Spleen (tissue), 11 donors: ENCODE data around the gene DPM2. TPM values are rescaled to one million over a fixed set of nuclear protein-coding genes. Genes with fewer than 3 reads are reported as not detected.
A peak's percentile ranks its signal among the peaks of the same experiment; 100 is the strongest.

Experiments used
- DNase-seq: peaks from one replicate; pipeline ENCODE4 v3.0.0-alpha.2; 2020
- H3K27ac ChIP-seq, 8 donors: fragments of 200-600 bp; sonication (generic) in 7 of 8; 1 replicate in 4 of 8; 2 replicates in 4 of 8; pipeline versions ENCODE4 v1.5.0 to v1.8.0; 2016 to 2021; ENCODE audit warnings: inconsistent platforms in 4 of 8, mild to moderate bottlenecking in 4 of 8, moderate library complexity in 1 of 8
- H3K27me3 ChIP-seq, 7 donors: fragments of 200-600 bp; sonication (generic) in 6 of 7; replicated peaks in 1 of 7; 1 replicate in 4 of 7; 2 replicates in 3 of 7; pipeline versions ENCODE4 v1.5.0 to v1.8.0; 2016 to 2021; ENCODE audit warnings: inconsistent platforms in 3 of 7, mild to moderate bottlenecking in 1 of 7
- H3K36me3 ChIP-seq, 6 donors: fragments of 200-600 bp; sonication (generic) in 5 of 6; 1 replicate in 4 of 6; 2 replicates in 2 of 6; pipeline versions ENCODE4 v1.5.0 to v1.8.0; 2016 to 2021; ENCODE audit warnings: inconsistent platforms in 2 of 6
- H3K4me1 ChIP-seq, 6 donors: fragments of 200-600 bp; sonication (generic) in 5 of 6; 1 replicate in 3 of 6; 2 replicates in 3 of 6; pipeline versions ENCODE4 v1.5.0 to v1.8.0; 2016 to 2021; ENCODE audit warnings: inconsistent platforms in 3 of 6
- H3K4me3 ChIP-seq, 8 donors: fragments of 200-600 bp; sonication (generic) in 7 of 8; 1 replicate in 4 of 8; 2 replicates in 4 of 8; pipeline versions ENCODE4 v1.5.0 to v1.8.0; 2016 to 2021; ENCODE audit warnings: inconsistent platforms in 4 of 8, mild to moderate bottlenecking in 4 of 8, moderate library complexity in 2 of 8
- H3K9me3 ChIP-seq, 8 donors: fragments of 200-600 bp; sonication (generic) in 7 of 8; 1 replicate in 4 of 8; 2 replicates in 4 of 8; pipeline versions ENCODE4 v1.5.0 to v1.8.0; 2016 to 2021; ENCODE audit warnings: inconsistent platforms in 4 of 8
- POLR2A ChIP-seq, 3 donors: fragments of 450-650 bp; IDR thresholded peaks; one replicate each; pipeline ENCODE4 v1.5.1; 2017; ENCODE audit warnings: antibody characterized with exemption in 3 of 3, mild to moderate bottlenecking in 1 of 3
- POLR2AphosphoS5 ChIP-seq, 3 donors: sonication (generic); formaldehyde crosslinking; IDR thresholded peaks; one replicate each; pipeline ENCODE4 v1.5.1; 2017; ENCODE audit warnings: antibody characterized with exemption in 3 of 3
- WGBS, 5 donors: extraction: QIAGEN DNeasy Blood & Tissue Kit in 3 of 5; methylation state at CpG; one replicate each; pipeline versions ENCODE4 v1.1.5 to v1.1.7; 2013 to 2018; 5-methylcytosine and 5-hydroxymethylcytosine counted together
- intact Hi-C: fragments of 100-400 bp; cut with DNase I; formaldehyde crosslinking; loops from one replicate; pipeline ENCODE4 v1.15.0; 2023; ENCODE audit warnings: low total_unique reads
- polyA plus RNA-seq, 3 donors: library from polyadenylated mRNA; stranded (reverse); fragments of 200-250 nt; gene quantifications; one replicate each; pipeline ENCODE4 v1.2.1, GENCODE V29; 2013
- total RNA-seq, 7 donors: library from RNA; depleted of rRNA in 3 of 7; stranded (reverse); fragments of >200 nt in 3 of 7; fragmentation: NEBNext Ultra II Directional in 4 of 7; extraction: Animal tissue kit (Norgen Biotek cat#: 25700) in 4 of 7; gene quantifications; one replicate each; pipeline versions ENCODE4 v1.1.0 to v1.2.1, GENCODE V29; 2016 to 2021
- TF ChIP-seq, protein P1 (sequence below), 11 experiments: fragments of 200-600 bp in 7 of 11; fragments of 450-650 bp in 4 of 11; sonication (generic) in 4 of 11; IDR thresholded peaks in 8 of 11; conservative IDR thresholded peaks in 3 of 11; 1 replicate in 7 of 11; 2 replicates in 4 of 11; pipeline versions ENCODE4 v1.4.0 to v1.8.0; 2016 to 2021; ENCODE audit warnings: antibody characterized with exemption in 11 of 11, inconsistent platforms in 4 of 11, mild to moderate bottlenecking in 1 of 11
- donor health status: healthy with polysubstance abuse.
- donor health status: DM: no; HTN: no; CAD: no; lungs with moderate emphysema.
- donor health status: DM: no; HTN: no; CAD: no.
- donor health status: Bipolar disorder and iron deficiency.
- donor health status: healthy.
- donor health status: DM: no; HTN: no; CAD: no.
- donor health status: DM: yes; HTN: yes; CAD: no.

DPM2 gene
- total and polyA plus RNA-seq, 10 donors: 19.5 to 33.8 (median 25.4) TPM

DNA sequence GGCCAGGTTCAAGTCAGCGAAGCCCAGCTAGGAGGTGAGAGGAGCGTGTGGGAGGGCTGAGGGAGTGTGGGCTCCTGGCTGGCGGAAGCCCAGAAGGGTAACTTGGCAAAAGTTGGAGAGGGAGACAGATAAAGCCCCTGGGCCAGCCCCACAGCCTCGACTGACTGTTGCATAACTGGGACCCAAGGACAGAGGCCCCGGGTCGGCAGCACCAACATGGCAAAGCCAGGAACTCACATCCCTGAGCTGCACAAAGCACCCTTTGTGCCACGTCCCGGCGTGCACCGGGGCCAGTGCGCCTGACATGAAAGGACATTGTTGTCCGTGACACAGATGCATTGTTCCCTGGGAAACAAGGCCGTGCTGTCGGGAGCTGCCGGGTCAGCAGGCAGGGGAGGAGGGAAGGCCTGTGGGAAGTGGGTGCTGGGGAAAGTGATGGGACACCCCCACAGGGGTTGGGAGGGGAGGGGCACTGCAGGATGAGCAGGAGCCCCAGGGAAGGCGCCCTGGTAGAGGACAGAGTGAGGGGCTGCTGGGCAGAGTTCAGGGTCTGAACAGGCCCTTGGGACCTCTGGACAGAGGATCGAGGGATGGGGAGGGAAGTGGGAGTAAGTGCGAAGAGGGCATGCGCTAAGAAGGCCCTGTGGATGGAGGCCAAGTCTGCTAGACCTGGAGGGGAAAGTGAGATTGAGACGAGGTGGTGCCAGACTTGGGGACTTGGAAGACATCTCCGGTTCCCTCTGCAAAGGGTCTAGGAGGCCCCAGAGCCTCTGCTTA lies 13.0 kb upstream of the DPM2 start:
- Histone ChIP-seq H3K27ac (peak overlapping the region in 4 of 8 donors; percentile 1 to 13 (median 5)), H3K9me3 (no peaks in the 10 kb centered on the region), H3K4me1 (peaks cover 19 to 83% (median 42%) of the 10 kb centered on the region in 6 donors), H3K36me3 (peaks cover 0 to 75% (median 16%) of the 10 kb centered on the region in 6 donors), H3K4me3 (no peak overlapping the region), H3K27me3 (no peaks in the 10 kb centered on the region)
- TF ChIP-seq POLR2AphosphoS5 (IDR thresholded peaks at IDR 0.05) (peak in 2 of 3 donors; percentile 46 to 59), POLR2A (IDR thresholded peaks at IDR 0.05) (no peak)
- TF ChIP-seq, protein P1, sequence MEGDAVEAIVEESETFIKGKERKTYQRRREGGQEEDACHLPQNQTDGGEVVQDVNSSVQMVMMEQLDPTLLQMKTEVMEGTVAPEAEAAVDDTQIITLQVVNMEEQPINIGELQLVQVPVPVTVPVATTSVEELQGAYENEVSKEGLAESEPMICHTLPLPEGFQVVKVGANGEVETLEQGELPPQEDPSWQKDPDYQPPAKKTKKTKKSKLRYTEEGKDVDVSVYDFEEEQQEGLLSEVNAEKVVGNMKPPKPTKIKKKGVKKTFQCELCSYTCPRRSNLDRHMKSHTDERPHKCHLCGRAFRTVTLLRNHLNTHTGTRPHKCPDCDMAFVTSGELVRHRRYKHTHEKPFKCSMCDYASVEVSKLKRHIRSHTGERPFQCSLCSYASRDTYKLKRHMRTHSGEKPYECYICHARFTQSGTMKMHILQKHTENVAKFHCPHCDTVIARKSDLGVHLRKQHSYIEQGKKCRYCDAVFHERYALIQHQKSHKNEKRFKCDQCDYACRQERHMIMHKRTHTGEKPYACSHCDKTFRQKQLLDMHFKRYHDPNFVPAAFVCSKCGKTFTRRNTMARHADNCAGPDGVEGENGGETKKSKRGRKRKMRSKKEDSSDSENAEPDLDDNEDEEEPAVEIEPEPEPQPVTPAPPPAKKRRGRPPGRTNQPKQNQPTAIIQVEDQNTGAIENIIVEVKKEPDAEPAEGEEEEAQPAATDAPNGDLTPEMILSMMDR (IDR thresholded peaks at IDR 0.05 in 8 of 11, conservative IDR thresholded peaks at IDR 0.05 in 3 of 11): no peak
- intact Hi-C loops: no loop called here
- 73 to 81% (median 79%) methylated on average over 21 of the region's 21 CpGs for WGBS, 5 donors
- DNase-seq: no peak

DNA sequence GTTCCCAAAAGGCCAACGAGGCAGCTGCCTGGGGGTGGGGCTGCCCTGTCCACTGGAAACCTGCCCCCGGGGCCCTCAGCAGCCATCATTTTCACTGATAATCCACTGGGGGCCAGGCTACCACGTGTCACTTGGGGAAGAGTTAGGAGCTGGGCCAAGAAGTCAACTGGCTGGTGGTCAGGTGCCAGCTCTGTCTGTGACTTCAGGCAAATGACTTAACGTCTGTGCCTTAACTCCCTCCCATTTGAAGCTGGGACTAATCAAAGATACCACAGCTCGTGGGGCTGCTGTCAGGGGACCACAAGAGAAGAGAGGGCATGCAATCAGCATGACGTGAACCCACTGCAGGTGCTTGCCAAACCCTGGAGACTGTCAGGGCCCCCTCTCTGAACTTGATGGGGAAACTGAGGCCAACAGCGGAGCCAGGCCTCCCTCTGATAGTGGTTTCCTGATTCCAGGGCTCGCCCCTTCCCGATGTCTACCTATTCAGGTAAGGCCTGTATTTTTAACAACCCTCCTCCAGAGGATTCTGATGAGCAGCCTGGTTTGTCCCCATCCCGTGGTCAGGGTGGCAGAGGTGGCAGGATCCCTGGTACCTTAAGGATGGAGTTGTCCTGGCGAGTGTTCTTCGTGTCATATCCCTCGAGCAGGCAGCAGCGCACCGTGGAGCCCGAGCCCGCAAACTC lies 12.3 kb upstream of the DPM2 start:
- 82 to 91% (median 83%) methylated on average over 17 of the region's 17 CpGs for WGBS, 5 donors
- Histone ChIP-seq H3K4me1 (peaks cover 16 to 76% (median 35%) of the 10 kb centered on the region in 6 donors), H3K36me3 (peaks cover 0 to 82% (median 23%) of the 10 kb centered on the region in 6 donors), H3K4me3 (no peak overlapping the region), H3K27ac (peak overlapping the region in 4 of 8 donors; percentile 5 to 38 (median 14)), H3K27me3 (no peaks in the 10 kb centered on the region), H3K9me3 (no peaks in the 10 kb centered on the region)
- TF ChIP-seq, protein P1 (IDR thresholded peaks at IDR 0.05 in 8 of 11, conservative IDR thresholded peaks at IDR 0.05 in 3 of 11): no peak
- TF ChIP-seq POLR2AphosphoS5 (IDR thresholded peaks at IDR 0.05) (no peak), POLR2A (IDR thresholded peaks at IDR 0.05) (no peak)
- no peak for DNase-seq
- intact Hi-C loops: no loop called here

DNA sequence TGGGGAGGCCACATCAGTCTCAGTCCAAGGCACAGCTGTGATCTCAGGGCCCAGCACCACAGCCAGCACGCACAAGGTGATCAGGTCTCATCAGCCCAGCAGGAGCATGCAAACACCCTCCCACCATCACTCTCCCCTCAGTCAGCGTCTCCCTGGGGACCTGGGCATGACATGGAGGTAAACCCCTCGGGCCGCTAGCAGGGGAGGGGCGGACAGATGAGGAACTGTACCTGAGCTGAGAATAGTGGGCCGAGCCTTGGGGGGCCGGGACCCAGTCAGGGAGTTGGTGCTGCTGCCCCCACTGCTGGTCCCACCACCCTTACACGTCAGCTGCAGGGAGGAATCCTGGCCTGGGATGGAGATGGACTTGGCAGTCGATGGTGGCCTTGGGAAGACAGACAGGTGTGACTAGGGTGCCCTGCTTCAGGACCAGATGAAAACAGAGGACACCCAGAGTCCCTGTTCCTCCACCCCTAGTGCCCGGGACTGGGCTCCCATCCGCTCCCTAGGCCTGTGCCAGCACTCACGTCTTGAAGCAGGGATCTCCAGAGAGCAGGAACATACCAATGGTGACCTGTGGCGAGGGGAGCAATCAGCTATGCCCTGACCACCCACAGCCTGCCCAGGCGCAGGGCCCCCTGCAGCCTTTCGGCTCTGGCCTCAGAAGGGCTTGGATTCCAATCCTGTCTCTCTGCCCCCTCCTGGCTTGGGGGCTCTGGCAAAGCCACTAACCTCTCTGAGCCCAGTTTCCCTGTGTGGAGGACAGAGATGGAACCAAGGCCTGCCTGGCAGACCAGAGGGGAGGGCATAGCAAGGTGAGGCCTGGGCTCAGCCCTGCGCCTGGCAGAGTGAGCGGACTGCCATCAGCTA lies 10.4 kb upstream of the DPM2 start:
- no peak overlapping the region for H3K4me3 ChIP-seq
- H3K36me3 ChIP-seq: peaks cover 0 to 96% (median 37%) of the 10 kb centered on the region in 6 donors
- H3K27me3 ChIP-seq: no peaks in the 10 kb centered on the region
- intact Hi-C loops: no loop called here
- TF ChIP-seq POLR2AphosphoS5 (IDR thresholded peaks at IDR 0.05) (no peak), POLR2A (IDR thresholded peaks at IDR 0.05) (no peak)
- TF ChIP-seq, protein P1 (IDR thresholded peaks at IDR 0.05 in 8 of 11, conservative IDR thresholded peaks at IDR 0.05 in 3 of 11): no peak
- DNase-seq: no peak
- peaks cover 14 to 76% (median 35%) of the 10 kb centered on the region in 6 donors for H3K4me1 ChIP-seq
- WGBS, 5 donors: 87 to 91% (median 88%) methylated on average over 13 to 17 of the region's 17 CpGs
- H3K27ac ChIP-seq: peak overlapping the region in 1 of 8 donors; percentile 10
- no peaks in the 10 kb centered on the region for H3K9me3 ChIP-seq
